PFSK-1 (cell line): Measurements from ENCODE around the gene PTPN22.

Source experiments
- FOXP2 ChIP-seq: optimal IDR thresholded peaks from 2 replicates; pipeline ENCODE3; 2011; ENCODE audit warnings: borderline replicate concordance, control low read depth, inconsistent platforms; ENCODE audit not compliant: insufficient read depth; ENCODE audit errors: extremely low read length, extremely low read depth
- POLR2AphosphoS5 ChIP-seq: IDR thresholded peaks from 2 replicates; pipeline ENCODE4 v1.6.1; 2012; ENCODE audit warnings: low read depth, mild to moderate bottlenecking, control low read depth, low read length, moderate library complexity
- SIN3A ChIP-seq: IDR thresholded peaks from 2 replicates; pipeline ENCODE4 v1.6.1; 2012; ENCODE audit warnings: mild to moderate bottlenecking, low read length, moderate library complexity, borderline replicate concordance; ENCODE audit not compliant: insufficient read depth
- TAF1 ChIP-seq: IDR thresholded peaks from 2 replicates; pipeline ENCODE4 v1.6.1; 2012; ENCODE audit warnings: low read length, control low read depth, borderline replicate concordance; ENCODE audit not compliant: insufficient read depth
- TF ChIP-seq, protein P1 (sequence below), 2 experiments: IDR thresholded peaks; 2 replicates each; pipeline versions ENCODE4 v1.6.1 to v1.8.0; 2011 to 2012; ENCODE audit warnings: low read depth in 2 of 2, low read length in 2 of 2, control low read depth in 1 of 2, inconsistent platforms in 1 of 2, mild to moderate bottlenecking in 1 of 2, moderate library complexity in 1 of 2; ENCODE audit not compliant: insufficient read depth in 1 of 2

PTPN22 gene

DNA sequence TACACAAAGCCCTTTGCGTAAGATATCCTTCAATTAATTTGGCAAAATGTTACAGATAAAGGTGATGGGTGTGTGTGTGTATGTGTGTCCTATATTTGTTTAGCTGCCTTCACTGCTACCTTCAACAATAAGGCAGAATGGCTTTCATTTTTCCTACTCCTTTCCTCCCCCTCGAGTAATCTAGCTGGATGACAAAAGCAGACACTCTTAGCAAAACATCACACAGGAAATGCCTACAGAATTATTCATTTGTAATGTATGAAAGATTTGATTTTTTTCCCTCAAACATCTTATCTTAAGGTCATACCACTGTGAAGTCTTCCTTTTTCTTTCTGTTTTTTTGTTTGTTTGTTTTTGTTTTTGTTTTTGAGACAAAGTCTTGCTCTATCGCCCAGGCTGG, 10.6 kb downstream of the PTPN22 start:
- TF ChIP-seq SIN3A (no peak), TAF1 (no peak), FOXP2 (no peak), POLR2AphosphoS5 (no peak)
- TF ChIP-seq, protein P1, sequence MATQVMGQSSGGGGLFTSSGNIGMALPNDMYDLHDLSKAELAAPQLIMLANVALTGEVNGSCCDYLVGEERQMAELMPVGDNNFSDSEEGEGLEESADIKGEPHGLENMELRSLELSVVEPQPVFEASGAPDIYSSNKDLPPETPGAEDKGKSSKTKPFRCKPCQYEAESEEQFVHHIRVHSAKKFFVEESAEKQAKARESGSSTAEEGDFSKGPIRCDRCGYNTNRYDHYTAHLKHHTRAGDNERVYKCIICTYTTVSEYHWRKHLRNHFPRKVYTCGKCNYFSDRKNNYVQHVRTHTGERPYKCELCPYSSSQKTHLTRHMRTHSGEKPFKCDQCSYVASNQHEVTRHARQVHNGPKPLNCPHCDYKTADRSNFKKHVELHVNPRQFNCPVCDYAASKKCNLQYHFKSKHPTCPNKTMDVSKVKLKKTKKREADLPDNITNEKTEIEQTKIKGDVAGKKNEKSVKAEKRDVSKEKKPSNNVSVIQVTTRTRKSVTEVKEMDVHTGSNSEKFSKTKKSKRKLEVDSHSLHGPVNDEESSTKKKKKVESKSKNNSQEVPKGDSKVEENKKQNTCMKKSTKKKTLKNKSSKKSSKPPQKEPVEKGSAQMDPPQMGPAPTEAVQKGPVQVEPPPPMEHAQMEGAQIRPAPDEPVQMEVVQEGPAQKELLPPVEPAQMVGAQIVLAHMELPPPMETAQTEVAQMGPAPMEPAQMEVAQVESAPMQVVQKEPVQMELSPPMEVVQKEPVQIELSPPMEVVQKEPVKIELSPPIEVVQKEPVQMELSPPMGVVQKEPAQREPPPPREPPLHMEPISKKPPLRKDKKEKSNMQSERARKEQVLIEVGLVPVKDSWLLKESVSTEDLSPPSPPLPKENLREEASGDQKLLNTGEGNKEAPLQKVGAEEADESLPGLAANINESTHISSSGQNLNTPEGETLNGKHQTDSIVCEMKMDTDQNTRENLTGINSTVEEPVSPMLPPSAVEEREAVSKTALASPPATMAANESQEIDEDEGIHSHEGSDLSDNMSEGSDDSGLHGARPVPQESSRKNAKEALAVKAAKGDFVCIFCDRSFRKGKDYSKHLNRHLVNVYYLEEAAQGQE (IDR thresholded peaks at IDR 0.05; ENCODE audit: insufficient read depth in 1 of 2, low read depth in 2 of 2, low read length in 2 of 2), result no peak

GRCh38 chr1:113859478-113860175, 11.9 kb downstream of the PTPN22 start:
- TF ChIP-seq, protein P1 (IDR thresholded peaks at IDR 0.05; ENCODE audit: insufficient read depth in 1 of 2, low read depth in 2 of 2, low read length in 2 of 2), result no peak
- TF ChIP-seq TAF1 (no peak), SIN3A (no peak), POLR2AphosphoS5 (no peak), FOXP2 (no peak)

DNA sequence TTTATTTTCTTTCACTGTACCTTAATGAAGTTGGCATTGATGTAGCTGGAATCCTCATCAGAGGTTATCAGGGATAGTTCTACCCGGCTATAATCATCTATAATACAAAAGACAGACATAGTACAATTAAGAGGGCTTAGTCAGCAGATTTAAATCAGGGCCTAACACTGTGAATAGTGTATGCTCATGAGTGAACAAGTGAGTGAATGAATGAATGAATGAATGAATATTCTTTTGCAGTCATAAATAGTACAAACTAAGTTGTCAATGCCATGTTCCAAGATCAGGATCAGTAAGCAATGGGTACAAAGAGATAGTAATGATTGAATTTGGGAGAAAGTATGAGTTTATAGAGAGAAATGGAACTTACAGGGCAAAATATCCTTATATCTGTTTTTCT, 12.5 kb downstream of the PTPN22 start:
- TF ChIP-seq TAF1 (no peak), SIN3A (no peak), FOXP2 (no peak), POLR2AphosphoS5 (no peak)
- TF ChIP-seq, protein P1 (IDR thresholded peaks at IDR 0.05; ENCODE audit: insufficient read depth in 1 of 2, low read depth in 2 of 2, low read length in 2 of 2), result no peak

GRCh38 chr1:113858418-113858817, 13.1 kb downstream of the PTPN22 start:
- no peak for TF ChIP-seq TAF1
- no peak for TF ChIP-seq SIN3A
- no peak for TF ChIP-seq FOXP2
- TF ChIP-seq, protein P1 (IDR thresholded peaks at IDR 0.05; ENCODE audit: insufficient read depth in 1 of 2, low read depth in 2 of 2, low read length in 2 of 2), result no peak
- no peak for TF ChIP-seq POLR2AphosphoS5
